Measurements from ENCODE around the gene STPG3.

DNA sequence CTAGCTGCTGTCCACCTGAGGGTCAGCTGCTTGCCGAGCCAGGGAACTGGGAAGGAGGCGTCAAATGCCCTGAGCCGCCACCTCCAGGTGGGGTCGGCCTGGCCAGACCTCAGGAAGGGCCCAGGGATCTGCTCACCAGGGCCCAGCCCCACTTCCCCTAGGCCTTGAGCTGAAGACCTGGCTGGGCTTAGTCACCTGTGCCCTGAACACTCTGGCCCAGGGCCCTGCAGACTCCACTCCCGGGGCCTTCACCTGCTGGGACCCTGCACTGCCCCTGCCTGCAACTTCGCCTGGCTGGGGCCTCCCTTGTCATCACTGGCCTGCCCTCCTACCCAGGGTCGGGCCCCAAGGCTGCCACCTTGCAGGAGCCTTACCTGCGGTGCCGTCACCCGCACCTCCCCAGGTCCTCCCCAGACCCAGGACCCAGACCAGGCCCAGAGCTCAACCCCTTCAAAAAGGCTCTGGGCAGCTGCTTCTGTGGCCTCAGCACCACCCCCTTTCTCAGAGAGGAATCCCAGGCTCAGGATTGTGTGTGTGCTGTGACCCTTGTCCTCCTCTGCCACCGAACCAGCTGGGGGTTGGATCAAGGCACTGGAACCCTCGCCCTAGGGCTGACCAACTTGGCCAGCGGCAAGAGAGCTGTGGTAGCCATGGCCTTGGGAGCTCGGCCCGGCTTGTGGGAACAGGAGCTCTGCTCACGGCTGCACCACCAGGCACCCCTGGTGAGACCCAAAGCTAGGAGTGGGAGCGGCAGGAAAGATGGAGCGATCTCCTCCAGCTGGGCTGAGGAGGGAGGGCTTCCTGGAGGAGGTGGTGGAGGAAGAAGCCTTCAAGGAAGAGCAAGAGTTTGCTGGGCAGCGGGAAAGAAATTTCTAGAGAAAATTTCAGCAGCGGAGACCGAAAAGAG lies 2.9 kb downstream of the STPG3 start:
- TF ChIP-seq ZNF146 (CRISPR knock-in tag; IDR thresholded peaks at IDR 0.05; ENCODE audit: unreplicated experiment) (no peak), CHD4 (IDR thresholded peaks at IDR 0.05; ENCODE audit: insufficient read depth, insufficient replicate concordance, low read depth, low read length, poor library complexity, severe bottlenecking) (no peak), ZNF274 (IDR thresholded peaks at IDR 0.05; ENCODE audit: borderline replicate concordance, low read depth, low read length) (no peak), KDM5B (IDR thresholded peaks at IDR 0.05; ENCODE audit: insufficient replicate concordance, low read depth, low read length) (no peak), EP300 (IDR thresholded peaks at IDR 0.05; ENCODE audit: low read length) (no peak), ETV1 (tag; conservative IDR thresholded peaks at IDR 0.05; ENCODE audit: low read depth) (0 out of 2 replicates have a peak, but pooled peaks have one; percentile 19), ZNF780A (CRISPR knock-in tag; IDR thresholded peaks at IDR 0.05) (no peak), BRCA1 (IDR thresholded peaks at IDR 0.05) (no peak), BRCA1 (CRISPR knock-in tag; IDR thresholded peaks at IDR 0.05) (no peak), NFXL1 (CRISPR knock-in tag; IDR thresholded peaks at IDR 0.05) (no peak), TBL1XR1 (IDR thresholded peaks at IDR 0.05; ENCODE audit: low read length in 2 of 2) (no peak), TAF1 (IDR thresholded peaks at IDR 0.05; ENCODE audit: control insufficient read depth, extremely low read depth, insufficient read depth, low read length, severe bottlenecking) (no peak), GTF2F1 (IDR thresholded peaks at IDR 0.05; ENCODE audit: low read depth, low read length) (no peak)
- TF ChIP-seq, protein P1, sequence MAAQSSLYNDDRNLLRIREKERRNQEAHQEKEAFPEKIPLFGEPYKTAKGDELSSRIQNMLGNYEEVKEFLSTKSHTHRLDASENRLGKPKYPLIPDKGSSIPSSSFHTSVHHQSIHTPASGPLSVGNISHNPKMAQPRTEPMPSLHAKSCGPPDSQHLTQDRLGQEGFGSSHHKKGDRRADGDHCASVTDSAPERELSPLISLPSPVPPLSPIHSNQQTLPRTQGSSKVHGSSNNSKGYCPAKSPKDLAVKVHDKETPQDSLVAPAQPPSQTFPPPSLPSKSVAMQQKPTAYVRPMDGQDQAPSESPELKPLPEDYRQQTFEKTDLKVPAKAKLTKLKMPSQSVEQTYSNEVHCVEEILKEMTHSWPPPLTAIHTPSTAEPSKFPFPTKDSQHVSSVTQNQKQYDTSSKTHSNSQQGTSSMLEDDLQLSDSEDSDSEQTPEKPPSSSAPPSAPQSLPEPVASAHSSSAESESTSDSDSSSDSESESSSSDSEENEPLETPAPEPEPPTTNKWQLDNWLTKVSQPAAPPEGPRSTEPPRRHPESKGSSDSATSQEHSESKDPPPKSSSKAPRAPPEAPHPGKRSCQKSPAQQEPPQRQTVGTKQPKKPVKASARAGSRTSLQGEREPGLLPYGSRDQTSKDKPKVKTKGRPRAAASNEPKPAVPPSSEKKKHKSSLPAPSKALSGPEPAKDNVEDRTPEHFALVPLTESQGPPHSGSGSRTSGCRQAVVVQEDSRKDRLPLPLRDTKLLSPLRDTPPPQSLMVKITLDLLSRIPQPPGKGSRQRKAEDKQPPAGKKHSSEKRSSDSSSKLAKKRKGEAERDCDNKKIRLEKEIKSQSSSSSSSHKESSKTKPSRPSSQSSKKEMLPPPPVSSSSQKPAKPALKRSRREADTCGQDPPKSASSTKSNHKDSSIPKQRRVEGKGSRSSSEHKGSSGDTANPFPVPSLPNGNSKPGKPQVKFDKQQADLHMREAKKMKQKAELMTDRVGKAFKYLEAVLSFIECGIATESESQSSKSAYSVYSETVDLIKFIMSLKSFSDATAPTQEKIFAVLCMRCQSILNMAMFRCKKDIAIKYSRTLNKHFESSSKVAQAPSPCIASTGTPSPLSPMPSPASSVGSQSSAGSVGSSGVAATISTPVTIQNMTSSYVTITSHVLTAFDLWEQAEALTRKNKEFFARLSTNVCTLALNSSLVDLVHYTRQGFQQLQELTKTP (IDR thresholded peaks at IDR 0.05; ENCODE audit: low read depth in 1 of 2, partially characterized antibody in 2 of 2), result no peak
- TF ChIP-seq, protein P2, sequence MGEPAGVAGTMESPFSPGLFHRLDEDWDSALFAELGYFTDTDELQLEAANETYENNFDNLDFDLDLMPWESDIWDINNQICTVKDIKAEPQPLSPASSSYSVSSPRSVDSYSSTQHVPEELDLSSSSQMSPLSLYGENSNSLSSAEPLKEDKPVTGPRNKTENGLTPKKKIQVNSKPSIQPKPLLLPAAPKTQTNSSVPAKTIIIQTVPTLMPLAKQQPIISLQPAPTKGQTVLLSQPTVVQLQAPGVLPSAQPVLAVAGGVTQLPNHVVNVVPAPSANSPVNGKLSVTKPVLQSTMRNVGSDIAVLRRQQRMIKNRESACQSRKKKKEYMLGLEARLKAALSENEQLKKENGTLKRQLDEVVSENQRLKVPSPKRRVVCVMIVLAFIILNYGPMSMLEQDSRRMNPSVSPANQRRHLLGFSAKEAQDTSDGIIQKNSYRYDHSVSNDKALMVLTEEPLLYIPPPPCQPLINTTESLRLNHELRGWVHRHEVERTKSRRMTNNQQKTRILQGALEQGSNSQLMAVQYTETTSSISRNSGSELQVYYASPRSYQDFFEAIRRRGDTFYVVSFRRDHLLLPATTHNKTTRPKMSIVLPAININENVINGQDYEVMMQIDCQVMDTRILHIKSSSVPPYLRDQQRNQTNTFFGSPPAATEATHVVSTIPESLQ (CRISPR knock-in tag; IDR thresholded peaks at IDR 0.05), result no peak
